ENCODE data around the gene SHOX. TPM values are rescaled to one million over a fixed set of nuclear protein-coding genes. Genes with fewer than 3 reads are reported as not detected.
"Not testable (repeated sequence)": the region's sequence is repeated elsewhere in the genome, so short reads cannot be mapped to it uniquely, and the experiment has no call there.

SHOX gene
- total RNA-seq, 6 experiments from 2014 or later = not detected

DNA sequence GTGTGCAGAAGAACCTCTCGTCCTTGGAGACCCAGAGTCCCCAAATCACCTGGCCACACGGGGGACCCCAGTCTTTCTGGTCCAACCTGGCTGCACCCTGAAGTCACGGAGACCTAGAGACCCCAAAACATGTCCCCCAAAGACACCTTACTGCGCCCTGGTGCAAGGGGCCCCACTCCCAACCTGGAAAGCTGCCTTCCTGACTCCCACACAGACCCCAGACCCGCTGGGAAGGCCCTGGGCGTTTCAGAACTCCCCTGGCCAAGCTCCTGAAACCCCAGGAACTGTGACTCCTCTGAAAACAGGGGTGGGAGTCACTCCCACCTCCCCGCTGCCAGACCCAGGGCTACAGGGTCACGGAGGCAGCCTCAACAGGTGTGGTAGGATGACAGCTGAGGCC, 12.7 kb upstream of the SHOX start:
- no peak overlapping the region for H3K27ac ChIP-seq
- no peak overlapping the region for H3K4me3 ChIP-seq
- H3K27me3 ChIP-seq = peaks cover 9 to 11% of the 10 kb centered on the region in 2 donors
- no peak for ATAC-seq
- WGBS (ENCODE audit: insufficient coverage, low coverage, low lambda C conversion rate, missing lambda C conversion rate) = 50% methylated on average over 4 of the region's 8 CpGs
- intact Hi-C loops (cut with DNase I) = no loop called here
- no peaks in the 10 kb centered on the region for H3K36me3 ChIP-seq
- H3K4me1 ChIP-seq = no peaks in the 10 kb centered on the region
- TF ChIP-seq POLR2A (IDR thresholded peaks at IDR 0.05) = no peak
- TF ChIP-seq, protein P1, sequence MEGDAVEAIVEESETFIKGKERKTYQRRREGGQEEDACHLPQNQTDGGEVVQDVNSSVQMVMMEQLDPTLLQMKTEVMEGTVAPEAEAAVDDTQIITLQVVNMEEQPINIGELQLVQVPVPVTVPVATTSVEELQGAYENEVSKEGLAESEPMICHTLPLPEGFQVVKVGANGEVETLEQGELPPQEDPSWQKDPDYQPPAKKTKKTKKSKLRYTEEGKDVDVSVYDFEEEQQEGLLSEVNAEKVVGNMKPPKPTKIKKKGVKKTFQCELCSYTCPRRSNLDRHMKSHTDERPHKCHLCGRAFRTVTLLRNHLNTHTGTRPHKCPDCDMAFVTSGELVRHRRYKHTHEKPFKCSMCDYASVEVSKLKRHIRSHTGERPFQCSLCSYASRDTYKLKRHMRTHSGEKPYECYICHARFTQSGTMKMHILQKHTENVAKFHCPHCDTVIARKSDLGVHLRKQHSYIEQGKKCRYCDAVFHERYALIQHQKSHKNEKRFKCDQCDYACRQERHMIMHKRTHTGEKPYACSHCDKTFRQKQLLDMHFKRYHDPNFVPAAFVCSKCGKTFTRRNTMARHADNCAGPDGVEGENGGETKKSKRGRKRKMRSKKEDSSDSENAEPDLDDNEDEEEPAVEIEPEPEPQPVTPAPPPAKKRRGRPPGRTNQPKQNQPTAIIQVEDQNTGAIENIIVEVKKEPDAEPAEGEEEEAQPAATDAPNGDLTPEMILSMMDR (IDR thresholded peaks at IDR 0.05) = no peak
- peak in 1 of 3 donors; percentile 30 for DNase-seq
- no peaks in the 10 kb centered on the region for H3K9me3 ChIP-seq

DNA sequence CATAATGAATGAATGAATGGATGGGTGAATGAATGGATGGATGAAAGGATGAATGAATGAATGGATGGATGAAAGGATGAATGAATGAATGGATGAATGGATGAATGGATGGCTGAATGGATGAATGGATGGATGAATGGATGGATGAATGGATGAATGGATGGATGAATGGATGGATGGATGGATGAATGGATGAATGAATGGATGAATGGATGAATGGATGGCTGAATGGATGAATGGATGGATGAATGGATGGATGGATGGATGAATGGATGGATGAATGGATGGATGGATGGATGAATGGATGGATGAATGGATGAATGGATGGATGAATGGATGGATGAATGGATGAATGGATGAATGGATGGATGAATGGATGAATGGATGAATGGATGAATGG, 12.3 kb upstream of the SHOX start:
- H3K36me3 ChIP-seq; H3K9me3 ChIP-seq; intact Hi-C loops (cut with DNase I); H3K27ac ChIP-seq; H3K4me3 ChIP-seq; H3K4me1 ChIP-seq; DNase-seq; ATAC-seq: not testable (repeated sequence)
- peaks cover 9 to 11% of the 10 kb centered on the region in 2 donors for H3K27me3 ChIP-seq

DNA sequence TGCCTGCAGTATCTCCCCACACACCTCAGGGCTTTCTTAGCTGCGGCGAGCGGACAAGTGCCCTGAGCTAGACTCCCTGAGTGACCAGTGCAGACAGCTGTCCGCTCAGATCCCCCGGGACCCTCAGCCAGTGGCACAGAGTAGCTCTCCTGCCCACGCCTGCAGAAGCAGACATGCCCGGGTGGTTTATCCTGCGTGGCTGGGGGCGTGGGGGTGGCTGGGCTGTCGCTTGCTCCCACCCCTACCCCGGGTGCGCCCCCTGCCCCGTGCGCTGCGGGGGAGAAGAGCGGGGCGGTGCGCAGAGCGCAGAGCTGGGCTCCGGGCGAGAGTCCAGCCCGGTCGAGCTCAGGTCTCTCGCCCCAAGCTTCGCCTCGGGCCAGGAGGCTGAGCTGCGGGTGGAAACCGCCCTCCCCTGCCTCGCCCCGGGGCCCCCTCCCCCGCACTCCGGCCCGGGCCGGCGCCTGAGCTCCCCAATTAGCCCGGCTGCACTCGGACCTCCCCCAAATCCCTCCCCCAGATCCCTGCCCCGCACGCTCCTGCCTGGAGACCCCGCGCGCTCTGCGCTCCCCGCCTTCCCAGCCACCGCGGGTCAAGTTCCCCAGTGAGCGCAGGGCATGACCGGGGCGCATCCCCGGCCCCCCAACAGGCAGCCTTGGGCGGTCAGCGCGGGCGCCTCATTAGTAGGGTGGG, 11.7 kb upstream of the SHOX start:
- intact Hi-C loops (cut with DNase I) = no loop called here
- WGBS (ENCODE audit: insufficient coverage, low coverage, low lambda C conversion rate, missing lambda C conversion rate) = 48% methylated on average over 2 of the region's 54 CpGs
- DNase-seq = peak in 1 of 3 donors; percentile 31

DNA sequence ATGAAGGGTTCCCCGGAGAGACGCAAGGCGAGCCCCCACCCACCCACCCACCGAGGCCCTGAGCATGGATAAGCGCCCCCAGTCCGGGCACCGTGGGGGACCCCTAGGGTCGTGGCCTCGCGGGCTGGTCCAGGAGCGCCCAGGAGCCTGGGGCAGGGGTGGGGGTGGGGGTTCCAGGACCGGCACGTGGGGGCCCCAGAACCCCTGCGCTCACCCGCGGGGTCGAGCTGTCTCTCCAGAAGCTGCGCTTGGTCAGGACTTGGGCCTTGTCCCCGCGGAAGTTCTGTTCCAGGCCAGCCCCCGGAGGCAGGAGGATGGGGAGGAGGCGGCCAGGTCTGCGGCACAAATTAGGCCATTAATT, 11.2 kb upstream of the SHOX start:
- TF ChIP-seq, protein P1 (IDR thresholded peaks at IDR 0.05) = no peak
- no peak for TF ChIP-seq POLR2A (IDR thresholded peaks at IDR 0.05)
- Histone ChIP-seq H3K4me3 (no peak overlapping the region), H3K27me3 (peaks cover 9 to 11% of the 10 kb centered on the region in 2 donors), H3K4me1 (no peaks in the 10 kb centered on the region), H3K9me3 (no peaks in the 10 kb centered on the region), H3K36me3 (no peaks in the 10 kb centered on the region), H3K27ac (no peak overlapping the region)
- intact Hi-C loops (cut with DNase I) = no loop called here
- DNase-seq (peak in 1 of 3 donors; percentile 28), ATAC-seq (peak in 1 of 4 donors; percentile 16)
- 10% methylated on average over 2 of the region's 23 CpGs for WGBS (ENCODE audit: insufficient coverage, low coverage, low lambda C conversion rate, missing lambda C conversion rate)

More for the DNA sequence above, 11.7 kb upstream of the SHOX start:
- H3K4me3 ChIP-seq = no peak overlapping the region
- TF ChIP-seq, protein P1 (IDR thresholded peaks at IDR 0.05) = no peak
- no peak for TF ChIP-seq POLR2A (IDR thresholded peaks at IDR 0.05)
- H3K36me3 ChIP-seq = no peaks in the 10 kb centered on the region
- peak in 1 of 4 donors; percentile 23 for ATAC-seq
- peaks cover 9 to 11% of the 10 kb centered on the region in 2 donors for H3K27me3 ChIP-seq
- H3K27ac ChIP-seq = no peak overlapping the region
- H3K9me3 ChIP-seq = no peaks in the 10 kb centered on the region
- no peaks in the 10 kb centered on the region for H3K4me1 ChIP-seq

DNA sequence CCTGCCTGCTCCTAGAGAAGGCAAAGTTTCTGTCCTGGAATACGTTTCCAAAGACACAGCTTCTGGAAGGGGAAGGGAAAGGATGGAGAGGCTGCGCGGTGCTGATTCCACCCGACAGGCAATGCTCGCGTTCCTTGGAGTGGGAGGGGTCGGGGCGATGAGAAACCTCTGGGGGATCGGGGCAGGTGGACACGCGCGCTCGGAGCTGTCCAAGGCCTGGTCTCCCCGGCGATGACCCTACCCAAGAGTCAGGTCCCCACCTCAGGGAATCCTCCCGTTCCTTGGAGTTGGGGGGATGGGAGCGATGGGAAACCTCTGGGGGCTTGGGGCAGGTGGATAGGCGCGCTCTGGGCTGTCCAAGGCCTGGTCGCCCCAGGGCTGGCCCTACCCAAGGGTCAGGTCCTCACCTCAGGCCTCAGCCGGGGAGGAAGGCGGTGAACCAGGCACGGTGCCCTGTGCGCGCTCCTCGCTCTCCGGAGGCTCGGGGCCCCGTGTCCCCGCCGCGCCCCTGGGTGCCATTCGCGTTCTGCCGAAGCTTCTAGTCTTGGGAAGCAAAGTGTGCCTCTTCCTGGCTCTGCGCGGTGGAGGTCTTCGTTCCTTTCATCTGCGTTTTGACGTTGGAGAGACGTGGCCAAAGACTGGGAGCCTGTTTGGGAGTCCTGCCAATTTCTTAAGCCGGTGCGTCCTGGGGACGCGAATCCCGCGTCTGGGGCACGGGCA, 10.6 kb upstream of the SHOX start:
- Histone ChIP-seq H3K4me3 (no peak overlapping the region), H3K4me1 (no peaks in the 10 kb centered on the region), H3K36me3 (no peaks in the 10 kb centered on the region), H3K27me3 (peaks cover 9 to 11% of the 10 kb centered on the region in 2 donors), H3K9me3 (no peaks in the 10 kb centered on the region), H3K27ac (no peak overlapping the region)
- peak in 1 of 3 donors; percentile 30 for DNase-seq
- 0% methylated on average over 9 of the region's 48 CpGs for WGBS (ENCODE audit: insufficient coverage, low coverage, low lambda C conversion rate, missing lambda C conversion rate)
- peak in 1 of 4 donors; percentile 41 for ATAC-seq
- TF ChIP-seq POLR2A (IDR thresholded peaks at IDR 0.05) = no peak
- TF ChIP-seq, protein P1 (IDR thresholded peaks at IDR 0.05) = no peak
- intact Hi-C loops (cut with DNase I) = no loop called here

Measured in right lobe of liver (tissue), 6 donors.